K562 (cell line): ENCODE data around the gene TFAP2B. TPM values are rescaled to one million over a fixed set of nuclear protein-coding genes. Genes with fewer than 3 reads are reported as not detected.

ENCODE experiments used
- CBX1 ChIP-seq: sonication (generic); IDR thresholded peaks from 2 replicates; pipeline ENCODE4 v1.6.1; 2016; ENCODE audit warnings: antibody characterized with exemption, low read depth, mild to moderate bottlenecking
- ELK3 ChIP-seq: fragments of 450-650 bp; formaldehyde crosslinking; IDR thresholded peaks from 2 replicates; pipeline ENCODE4 v1.4.0; 2020; ENCODE audit warnings: mild to moderate bottlenecking
- EZH2 ChIP-seq: IDR thresholded peaks from 2 replicates; pipeline ENCODE4 v1.6.1; 2012; ENCODE audit warnings: low read depth, mild to moderate bottlenecking, inconsistent platforms, low read length, borderline replicate concordance
- HDAC2 ChIP-seq: fragments of 450-650 bp; IDR thresholded peaks from 2 replicates; pipeline ENCODE4 v1.6.1; 2016; ENCODE audit warnings: mild to moderate bottlenecking
- THAP12 ChIP-seq: fragments of 250-450 bp; sonication (Bioruptor Pico); IDR thresholded peaks from 2 replicates; pipeline ENCODE4 v1.9.0; 2021; ENCODE audit warnings: mild to moderate bottlenecking, inconsistent platforms
- TOE1 ChIP-seq, 2 experiments: fragments of 450-650 bp in 1 of 2; sonication (generic) in 1 of 2; formaldehyde crosslinking in 1 of 2; IDR thresholded peaks; 2 replicates each; pipeline versions ENCODE4 v1.7.1 to v1.8.0; 2016 to 2022; ENCODE audit warnings: borderline replicate concordance in 2 of 2, mild to moderate bottlenecking in 2 of 2, antibody characterized with exemption in 1 of 2, inconsistent platforms in 1 of 2, low read depth in 1 of 2, missing genetic modification reagents in 1 of 2, moderate library complexity in 1 of 2
- ZNF512 ChIP-seq: IDR thresholded peaks from 2 replicates; pipeline ENCODE4 v1.6.1; 2016; ENCODE audit warnings: missing genetic modification characterization, missing compliant biosample characterization
- polyA plus RNA-seq, 8 experiments: library from polyadenylated mRNA; depleted of rRNA in 4 of 8; stranded (reverse) in 5 of 8; unstranded in 3 of 8; fragments of >200 nt; fragmentation: Nextera tagmentation in 2 of 8; fragmentation: Illumina TruSeq in 1 of 8; extraction: Ambion mirVana in 2 of 8; extraction: Trizol in 1 of 8; gene quantifications; 2 replicates each; pipeline versions ENCODE4 v1.2.1 to v1.2.3, GENCODE V29; 2011 to 2014; ENCODE audit warnings: inconsistent platforms in 1 of 8, missing spikeins in 1 of 8
- total RNA-seq, 7 experiments: library from RNA; depleted of rRNA in 6 of 7; stranded (reverse); fragments of >200 nt in 6 of 7; fragmentation: Illumina TruSeq in 2 of 7; extraction: Trizol in 2 of 7; gene quantifications; 2 replicates each; pipeline versions ENCODE4 v1.2.1 to v1.2.3, GENCODE V29; 2011 to 2021; ENCODE audit warnings: low replicate concordance in 1 of 7

Gene TFAP2B
- total and polyA plus RNA-seq, 9 of the 15 experiments (the other 6 are each of a cell fraction or from before 2014, with no cell fraction given), result not detected

GRCh38 chr6:50823094-50823920 lies 4.6 kb downstream of the TFAP2B start (continued):
- TF ChIP-seq CBX1 (no peak), THAP12 (CRISPR knock-in tag) (no peak), ELK3 (no peak), ZNF512 (no peak), EZH2 (no peak), HDAC2 (no peak), TOE1 (IDR thresholded peaks at IDR 0.05; ENCODE audit: borderline replicate concordance) (no peak), TOE1 (CRISPR knock-in tag; IDR thresholded peaks at IDR 0.05; ENCODE audit: borderline replicate concordance, low read depth) (no peak)
